ENCODE measurements around the gene EFCAB11.

EFCAB11 gene

GRCh38 chr14:89912667-89913211 is 41.8 kb downstream of the EFCAB11 start:
- peak; percentile 92 for DNase-seq (ENCODE audit: low read depth)
- no peak for TF ChIP-seq CTCF (IDR thresholded peaks at IDR 0.05; ENCODE audit: insufficient read depth, low read depth, low read length, missing control alignments)
- no peak overlapping the region for H3K4me3 ChIP-seq (ENCODE audit: low read length)

DNA sequence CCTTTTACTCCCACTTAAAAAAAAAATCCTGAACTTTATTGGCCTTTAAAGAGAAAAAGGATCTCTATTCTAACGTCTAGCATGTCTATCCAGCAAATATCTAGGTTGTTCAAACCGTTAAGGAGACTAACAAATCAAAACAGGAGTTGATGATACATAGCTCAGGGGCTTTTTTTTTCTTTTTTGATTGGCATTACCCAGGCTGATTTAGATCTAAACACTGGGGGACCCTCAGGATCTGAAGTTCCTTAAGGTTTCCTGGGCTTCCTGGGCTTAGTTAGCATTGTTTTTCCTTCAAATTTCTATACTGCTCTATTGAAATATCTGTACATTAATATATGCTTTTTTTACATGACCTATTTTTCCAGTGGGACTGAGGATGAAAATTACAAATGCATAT is 42.3 kb downstream of the EFCAB11 start:
- no peak overlapping the region for H3K4me3 ChIP-seq (ENCODE audit: low read length)
- no peak for DNase-seq (ENCODE audit: low read depth)
- no peak for TF ChIP-seq CTCF (IDR thresholded peaks at IDR 0.05; ENCODE audit: insufficient read depth, low read depth, low read length, missing control alignments)

DNA sequence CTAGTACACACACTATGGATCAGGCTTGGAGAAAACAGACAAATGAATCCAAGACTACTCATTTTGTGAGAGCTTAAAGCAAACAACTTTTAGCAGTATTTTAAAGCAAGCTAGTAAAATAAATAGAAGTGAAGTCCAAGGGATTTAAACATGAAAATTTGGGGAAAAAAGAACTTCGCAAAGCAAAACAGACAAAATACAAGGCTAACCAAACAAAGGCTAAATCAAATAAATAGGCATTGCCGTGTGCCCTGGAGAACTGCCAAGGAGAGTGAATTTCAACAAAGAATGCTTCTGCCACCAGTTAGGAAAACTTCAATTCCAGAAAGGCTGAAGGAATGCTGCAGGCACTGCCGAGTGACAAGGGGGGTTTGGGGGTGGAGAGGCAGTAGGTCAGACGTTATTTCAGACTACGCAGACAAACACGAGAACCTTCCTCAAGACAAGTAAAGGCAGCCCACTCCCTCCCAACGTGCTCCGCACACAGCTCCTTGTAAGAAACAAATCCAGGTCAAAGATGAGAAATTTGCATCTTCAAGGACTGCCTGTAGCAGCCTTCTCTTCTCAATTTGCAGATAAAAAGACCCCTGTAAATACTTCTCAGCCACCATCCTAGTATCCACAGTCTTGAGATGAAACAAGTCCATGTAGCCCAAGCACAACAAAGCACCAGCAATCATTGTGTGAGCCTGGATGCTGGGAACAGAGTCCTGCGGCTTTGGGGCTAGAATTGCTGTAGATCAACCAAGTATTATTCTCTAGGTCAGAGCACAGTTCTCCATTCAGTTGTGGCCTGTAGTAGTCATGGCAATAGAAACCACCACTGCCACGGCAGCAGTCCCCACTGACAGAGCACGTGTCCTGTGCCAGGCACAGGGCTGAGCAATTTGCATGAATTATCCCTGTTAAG is 43.3 kb downstream of the EFCAB11 start:
- DNase-seq (ENCODE audit: low read depth), result no peak
- no peak for TF ChIP-seq CTCF (IDR thresholded peaks at IDR 0.05; ENCODE audit: insufficient read depth, low read depth, low read length, missing control alignments)
- H3K4me3 ChIP-seq (ENCODE audit: low read length), result no peak overlapping the region

DNA sequence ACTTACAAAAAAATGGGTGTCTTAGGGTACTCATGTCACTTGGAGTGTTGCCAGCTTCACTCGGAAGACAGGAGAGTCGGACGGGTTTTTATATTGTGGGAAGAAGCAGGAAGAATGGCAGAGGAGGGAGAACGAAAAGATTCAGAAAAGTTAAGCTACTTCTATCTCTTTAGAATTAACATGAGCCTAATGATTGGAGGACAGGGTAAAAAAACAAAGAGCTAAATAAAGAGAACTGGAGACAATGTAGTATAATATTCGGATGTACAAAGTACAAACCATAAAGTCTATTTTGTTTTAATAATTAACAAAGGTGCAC is 43.9 kb downstream of the EFCAB11 start:
- no peak overlapping the region for H3K4me3 ChIP-seq (ENCODE audit: low read length)
- DNase-seq (ENCODE audit: low read depth), result peak; percentile 41
- TF ChIP-seq CTCF (IDR thresholded peaks at IDR 0.05; ENCODE audit: insufficient read depth, low read depth, low read length, missing control alignments), result no peak

- no peak for TF ChIP-seq CTCF (IDR thresholded peaks at IDR 0.05; ENCODE audit: insufficient read depth, low read depth, low read length, missing control alignments)
- DNase-seq (ENCODE audit: low read depth), result no peak
- H3K4me3 ChIP-seq (ENCODE audit: low read length), result no peak overlapping the region
Observed at GRCh38 chr14:89909586-89909985, 44.9 kb downstream of the EFCAB11 start.

- H3K4me3 ChIP-seq (ENCODE audit: low read length), result no peak overlapping the region
- DNase-seq (ENCODE audit: low read depth), result peak; percentile 26
- no peak for TF ChIP-seq CTCF (IDR thresholded peaks at IDR 0.05; ENCODE audit: insufficient read depth, low read depth, low read length, missing control alignments)
Observed at GRCh38 chr14:89908712-89909450, 45.6 kb downstream of the EFCAB11 start.

Data from epithelial cell of esophagus (primary cell).